Epithelial cell of proximal tubule (primary cell): Measurements from ENCODE around the gene ASCC3. TPM values are rescaled to one million over a fixed set of nuclear protein-coding genes. Genes with fewer than 3 reads are reported as not detected.

ENCODE experiments used
- DNase-seq: peaks from one replicate; pipeline ENCODE4 v3.0.0-alpha.2; 2011; ENCODE audit warnings: low read depth
- H3K4me3 ChIP-seq: 2 replicates; pipeline ENCODE4 v1.5.1; 2011; ENCODE audit warnings: low read depth, mild to moderate bottlenecking, low read length
- CTCF ChIP-seq: conservative IDR thresholded peaks from 2 replicates; pipeline ENCODE4 v1.5.1; 2012; ENCODE audit warnings: low read depth, mild to moderate bottlenecking, low read length
- total RNA-seq: library from RNA; depleted of rRNA; stranded (reverse); fragments of >200 nt; gene quantifications from 2 replicates; pipeline ENCODE4 v1.2.3, GENCODE V29; 2015

ASCC3 gene
- total RNA-seq, 1 donor from 2014 or later, result 28.6 TPM

DNA sequence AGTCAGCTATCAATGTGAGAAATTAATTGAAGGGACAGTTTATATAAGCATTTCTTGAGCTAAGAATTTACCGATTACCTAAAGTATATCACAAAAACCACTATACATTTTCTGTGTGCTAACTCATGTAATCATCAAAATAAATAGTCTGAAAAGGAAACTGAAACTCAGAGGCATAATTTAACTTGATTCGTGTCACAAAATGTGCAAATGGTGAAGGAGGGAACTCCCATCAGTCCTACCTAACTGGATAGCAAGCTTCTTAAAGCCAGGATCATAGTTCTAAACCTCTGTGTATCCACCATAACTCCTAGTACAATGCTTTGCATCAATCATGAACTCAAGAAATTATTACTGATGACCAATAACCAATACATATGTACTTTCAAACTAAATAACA is 91.0 kb downstream of the ASCC3 start:
- H3K4me3 ChIP-seq, result no peak overlapping the region
- no peak for TF ChIP-seq CTCF
- DNase-seq, result no peak

GRCh38 chr6:100785982-100786381 is 95.1 kb downstream of the ASCC3 start:
- no peak for DNase-seq
- no peak for TF ChIP-seq CTCF
- no peak overlapping the region for H3K4me3 ChIP-seq

DNA sequence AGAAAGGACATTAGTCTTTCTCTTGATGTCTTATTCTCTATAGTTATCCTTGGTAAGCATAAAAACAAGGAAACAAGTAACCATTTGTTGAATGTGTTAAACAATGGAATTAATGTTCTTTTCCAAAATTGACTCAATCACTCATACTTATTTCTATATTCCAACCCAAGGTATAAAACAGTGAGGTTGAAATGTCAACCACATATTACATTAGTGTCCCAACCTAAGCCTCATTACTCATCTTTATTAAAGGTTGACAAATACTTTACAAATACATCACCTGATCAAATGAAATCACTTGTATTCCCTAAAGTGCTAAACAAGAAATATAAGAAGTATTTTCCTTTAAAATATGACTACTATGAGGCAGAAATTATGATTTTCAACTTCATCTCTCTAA is 100.5 kb downstream of the ASCC3 start:
- TF ChIP-seq CTCF, result no peak
- H3K4me3 ChIP-seq, result no peak overlapping the region
- DNase-seq, result no peak

DNA sequence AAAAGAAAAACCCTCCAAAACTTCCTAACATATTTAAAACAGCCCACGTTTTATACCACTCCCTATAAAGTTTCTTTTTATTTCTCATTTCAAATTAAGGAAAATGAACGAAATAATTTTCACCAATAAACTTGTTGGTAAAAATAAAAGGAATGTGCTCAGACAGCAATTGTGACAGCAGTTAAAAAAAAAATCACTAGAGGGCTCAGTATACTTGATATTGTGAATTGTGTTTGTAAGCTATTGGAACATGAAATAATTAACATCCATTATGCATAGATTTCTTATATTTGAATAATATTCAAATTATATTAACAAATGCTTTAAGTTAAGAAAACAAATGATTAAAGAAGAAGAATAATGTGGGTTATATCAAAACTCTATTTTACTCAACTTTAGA is 105.5 kb downstream of the ASCC3 start:
- no peak for TF ChIP-seq CTCF
- no peak for DNase-seq
- H3K4me3 ChIP-seq, result no peak overlapping the region

DNA sequence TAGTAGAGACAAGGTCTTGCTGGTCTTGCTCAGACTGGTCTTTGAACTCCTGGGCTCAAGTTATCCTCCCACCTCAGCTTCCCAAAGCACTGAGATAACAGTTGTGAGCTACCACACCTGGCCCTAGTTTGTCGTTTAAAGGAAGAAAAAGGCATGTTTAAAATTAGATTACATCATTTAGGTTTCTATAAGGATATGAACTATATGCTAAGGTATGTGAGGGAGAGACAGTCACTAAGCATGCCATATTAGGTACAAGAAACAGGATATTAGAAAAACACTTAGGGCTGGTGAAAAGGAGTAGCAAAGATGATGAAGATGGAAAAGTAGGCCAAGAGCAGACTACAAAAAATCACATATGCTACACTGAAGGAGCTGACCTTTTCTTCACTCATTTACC is 106.4 kb downstream of the ASCC3 start:
- H3K4me3 ChIP-seq, result no peak overlapping the region
- no peak for TF ChIP-seq CTCF
- DNase-seq, result no peak

- TF ChIP-seq CTCF, result no peak
- no peak overlapping the region for H3K4me3 ChIP-seq
- DNase-seq, result no peak
These were observed 112.2 kb downstream of the ASCC3 start for GRCh38 chr6:100768816-100769351.

DNA sequence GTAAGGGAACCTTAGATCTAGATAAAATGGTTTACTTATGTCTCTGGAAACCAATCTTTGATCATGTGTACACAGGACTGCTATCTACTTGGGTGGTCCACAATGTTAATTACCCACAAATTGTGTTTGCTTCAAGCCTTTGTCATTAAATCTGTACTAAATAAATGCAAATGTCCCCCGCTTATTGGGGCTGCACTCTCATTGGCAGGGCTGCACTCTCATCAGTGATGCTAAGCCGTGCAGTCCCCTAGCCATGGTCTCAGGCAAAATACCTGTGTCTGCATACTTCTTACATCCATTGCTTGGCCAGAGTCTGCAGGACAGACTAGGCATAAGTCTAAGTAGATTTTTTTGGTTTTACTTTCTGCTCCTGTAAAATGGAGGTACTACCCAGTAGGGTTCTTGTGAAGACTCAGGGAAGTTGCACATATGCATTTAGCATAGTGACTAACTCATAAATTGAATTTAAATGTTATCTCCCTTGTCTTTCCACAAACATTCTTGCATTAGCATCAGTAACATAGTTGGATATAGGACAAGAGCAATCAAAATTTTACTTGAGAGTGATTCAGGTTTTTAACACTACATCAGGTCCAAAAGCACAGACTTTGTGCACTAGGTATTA is 117.4 kb downstream of the ASCC3 start:
- no peak for DNase-seq
- TF ChIP-seq CTCF, result no peak
- H3K4me3 ChIP-seq, result no peak overlapping the region
